Panc1 (cell line): Measurements from ENCODE around the gene ZNF8. TPM values are rescaled to one million over a fixed set of nuclear protein-coding genes. Genes with fewer than 3 reads are reported as not detected.

Source experiments
- ATAC-seq: fragments of 200-7000 bp; cut with Tn5 transposase; 2 replicates; pipeline ENCODE4 v1.9.1; 2020; ENCODE audit warnings: mild to moderate bottlenecking, moderate library complexity
- BruUV-seq: library from RNA; stranded (reverse); fragments of 400-500 nt; replicated peaks from 2 replicates; lab custom pipeline; 2021; lab: Mats Ljungman, UMichigan
- CTCF ChIA-PET: fragments of 300-600 bp; sonication (Branson Sonifier 250); formaldehyde crosslinking; loops from one replicate; lab custom pipeline; 2022; ENCODE audit warnings: antibody characterized with exemption; lab: Charles Lee
- POLR2A ChIA-PET: fragments of 300-600 bp; sonication (Branson Sonifier 250); formaldehyde crosslinking; loops from one replicate; lab custom pipeline; 2022; ENCODE audit warnings: antibody characterized with exemption; lab: Charles Lee
- DNase-seq: peaks from one replicate; pipeline ENCODE4 v3.0.0-alpha.2; 2010; ENCODE audit warnings: low read depth, low spot score
- H3K27ac ChIP-seq: 2 replicates; pipeline ENCODE4 v1.5.1; 2011; ENCODE audit warnings: mild to moderate bottlenecking, low read length, inconsistent platforms
- H3K27me3 ChIP-seq: fragments of 200-500 bp; sonication (Bioruptor generic); 2 replicates; pipeline ENCODE4 v1.6.0; 2014; ENCODE audit warnings: low read length, inconsistent platforms; ENCODE audit not compliant: control insufficient read depth, insufficient read depth
- H3K36me3 ChIP-seq: fragments of 200-500 bp; sonication (Bioruptor generic); 2 replicates; pipeline ENCODE4 v1.5.1; 2014; ENCODE audit warnings: inconsistent platforms, mild to moderate bottlenecking, low read length, moderate library complexity; ENCODE audit not compliant: control insufficient read depth, insufficient read depth
- H3K4me1 ChIP-seq: 2 replicates; pipeline ENCODE4 v1.5.1; 2011; ENCODE audit warnings: inconsistent platforms, mild to moderate bottlenecking, low read length, moderate library complexity; ENCODE audit not compliant: control insufficient read depth, insufficient read depth
- H3K4me3 ChIP-seq, 2 experiments: 2 replicates each; pipeline ENCODE4 v1.5.1; 2011 to 2012; ENCODE audit warnings: low read depth in 2 of 2, low read length in 2 of 2, mild to moderate bottlenecking in 2 of 2, inconsistent platforms in 1 of 2, moderate library complexity in 1 of 2
- H3K9me3 ChIP-seq: fragments of 200-500 bp; sonication (Bioruptor generic); 2 replicates; pipeline ENCODE4 v1.5.1; 2014; ENCODE audit warnings: low read depth, mild to moderate bottlenecking, inconsistent platforms, low read length, moderate library complexity; ENCODE audit not compliant: control insufficient read depth, insufficient read depth
- CTCF ChIP-seq: fragments of 450-650 bp; IDR thresholded peaks from 2 replicates; pipeline ENCODE4 v1.5.1; 2017; ENCODE audit warnings: mild to moderate bottlenecking
- POLR2AphosphoS5 ChIP-seq: IDR thresholded peaks from 2 replicates; pipeline ENCODE4 v1.6.1; 2012; ENCODE audit warnings: mild to moderate bottlenecking, low read depth, low read length, moderate library complexity
- REST ChIP-seq, 2 experiments: IDR thresholded peaks; 2 replicates each; pipeline ENCODE4 v1.6.1; 2011 to 2012; ENCODE audit warnings: low read depth in 2 of 2, control low read depth in 1 of 2, low read length in 1 of 2, mild to moderate bottlenecking in 1 of 2, moderate library complexity in 1 of 2; ENCODE audit not compliant: insufficient read depth in 1 of 2
- SIN3A ChIP-seq: IDR thresholded peaks from 2 replicates; pipeline ENCODE4 v1.6.1; 2012; ENCODE audit warnings: low read depth, mild to moderate bottlenecking, low read length, moderate library complexity, borderline replicate concordance; ENCODE audit not compliant: insufficient read depth
- TCF7L2 ChIP-seq: IDR thresholded peaks from 2 replicates; pipeline ENCODE4 v1.6.1; 2011; ENCODE audit warnings: mild to moderate bottlenecking, low read depth, low read length, inconsistent platforms
- in situ Hi-C: cut with HindIII; loops from 2 replicates; pipeline ENCODE4 v1.10.0; 2016; ENCODE audit warnings: low sequenced_read_pairs, low pct_unique_long_range_greater_than_20kb
- intact Hi-C: fragments of 100-400 bp; cut with micrococcal nuclease; formaldehyde crosslinking; loops from one replicate; pipeline ENCODE4 v1.10.0; 2022; ENCODE audit not compliant: unreplicated experiment
- total RNA-seq: library from RNA; stranded (reverse); gene quantifications from one replicate; pipeline ENCODE4 v1.2.1, GENCODE V29; 2021; ENCODE audit not compliant: unreplicated experiment

ZNF8 gene
- total RNA-seq, 1 experiment from 2014 or later, result 12.6 TPM

- CTCF ChIA-PET, result no interaction called here
- peaks cover 7% of the 10 kb centered on the region; the same call in 1 of the 2 replicates for H3K9me3 ChIP-seq
Measured at GRCh38 chr19:58300620-58301019, 21.9 kb downstream of the ZNF8 start.

GRCh38 chr19:58304255-58304654 lies 25.5 kb downstream of the ZNF8 start:
- H3K9me3 ChIP-seq, result no peaks in the 10 kb centered on the region
- DNase-seq, result no peak
- ATAC-seq, result no peak
- no peak for TF ChIP-seq CTCF
- TF ChIP-seq TCF7L2, result no peak
- TF ChIP-seq SIN3A, result no peak
- no peak for TF ChIP-seq REST (IDR thresholded peaks at IDR 0.05; ENCODE audit: insufficient read depth in 1 of 2, low read depth in 2 of 2, low read length in 1 of 2)
- TF ChIP-seq POLR2AphosphoS5, result no peak
- no TSS peak for BruUV-seq
- peaks cover 28% of the 10 kb centered on the region for H3K36me3 ChIP-seq
- ChIA-PET POLR2A (no interaction called here), CTCF (no interaction called here)
- intact Hi-C loops (no loop called here), in situ Hi-C loops (no loop called here)
- H3K27ac ChIP-seq, result peak overlapping the region; percentile 91
- H3K4me3 ChIP-seq, result peak overlapping the region; percentile 89 to 95
- H3K27me3 ChIP-seq, result no peaks in the 10 kb centered on the region
- H3K4me1 ChIP-seq, result peaks cover 14% of the 10 kb centered on the region

More at GRCh38 chr19:58300620-58301019, 21.9 kb downstream of the ZNF8 start:
- intact Hi-C loops, result no loop called here
- no peaks in the 10 kb centered on the region for H3K27me3 ChIP-seq
- no peak for TF ChIP-seq CTCF
- TF ChIP-seq TCF7L2, result no peak
- no peak for TF ChIP-seq POLR2AphosphoS5
- TF ChIP-seq REST (IDR thresholded peaks at IDR 0.05; ENCODE audit: insufficient read depth in 1 of 2, low read depth in 2 of 2, low read length in 1 of 2), result peak; percentile 72 to 77
- TF ChIP-seq SIN3A, result no peak
- POLR2A ChIA-PET, result no interaction called here
- DNase-seq (no peak), ATAC-seq (no peak)
- no peak overlapping the region for H3K27ac ChIP-seq
- H3K4me3 ChIP-seq, result no peak overlapping the region
- H3K36me3 ChIP-seq, result peaks cover 3% of the 10 kb centered on the region
- in situ Hi-C loops, result no loop called here
- no TSS peak for BruUV-seq
- peaks cover 5% of the 10 kb centered on the region; the same call in 1 of the 2 replicates for H3K4me1 ChIP-seq
